AG08396 (cell line): ENCODE data around the gene ADGRG7.

ENCODE experiments used
- DNase-seq: peaks from one replicate; pipeline ENCODE4 v3.0.0; 2012; ENCODE audit warnings: low spot score, mixed read lengths

The ADGRG7 gene

GRCh38 chr3:100702082-100702979 is 92.9 kb downstream of the ADGRG7 start:
- no peak for DNase-seq

GRCh38 chr3:100702980-100703345 is 93.6 kb downstream of the ADGRG7 start:
- no peak for DNase-seq

- no peak for DNase-seq
Observed at GRCh38 chr3:100703865-100704264, 94.5 kb downstream of the ADGRG7 start.

GRCh38 chr3:100706365-100706764 is 97.0 kb downstream of the ADGRG7 start:
- no peak for DNase-seq

GRCh38 chr3:100708644-100708988 is 99.2 kb downstream of the ADGRG7 start:
- DNase-seq, result no peak

- peak; percentile 100 for DNase-seq
Observed at GRCh38 chr3:100708989-100709841, 99.8 kb downstream of the ADGRG7 start, which contains the start of gene TFG. TSS of gene TFG (plus strand) at chr3:100709494. CDS start at chr3:100713686, 4,192 bp downstream.

GRCh38 chr3:100709842-100710260 is 100.5 kb downstream of the ADGRG7 start:
- DNase-seq, result peak; percentile 37

GRCh38 chr3:100710261-100710968 is 101.0 kb downstream of the ADGRG7 start:
- DNase-seq, result peak; percentile 68

GRCh38 chr3:100715176-100715575 is 105.8 kb downstream of the ADGRG7 start:
- DNase-seq, result no peak

- no peak for DNase-seq
Observed at GRCh38 chr3:100717063-100717462, 107.7 kb downstream of the ADGRG7 start.

GRCh38 chr3:100717637-100718487 is 108.5 kb downstream of the ADGRG7 start:
- DNase-seq, result no peak

GRCh38 chr3:100719136-100719535 is 109.7 kb downstream of the ADGRG7 start:
- DNase-seq, result no peak

GRCh38 chr3:100720426-100720825 is 111.0 kb downstream of the ADGRG7 start:
- no peak for DNase-seq

GRCh38 chr3:100725935-100726513 is 116.6 kb downstream of the ADGRG7 start:
- no peak for DNase-seq

- DNase-seq, result no peak
Observed at GRCh38 chr3:100726706-100727105, 117.3 kb downstream of the ADGRG7 start.

- no peak for DNase-seq
Observed at GRCh38 chr3:100730524-100730923, 121.1 kb downstream of the ADGRG7 start.

- no peak for DNase-seq
Observed at GRCh38 chr3:100732435-100732834, 123.0 kb downstream of the ADGRG7 start.

GRCh38 chr3:100737334-100737733 is 127.9 kb downstream of the ADGRG7 start:
- no peak for DNase-seq

GRCh38 chr3:100740207-100740606 is 130.8 kb downstream of the ADGRG7 start:
- DNase-seq, result no peak

GRCh38 chr3:100743535-100743934 is 134.1 kb downstream of the ADGRG7 start:
- DNase-seq, result no peak

GRCh38 chr3:100744671-100745070 is 135.3 kb downstream of the ADGRG7 start:
- DNase-seq, result no peak
